ENCODE data around the gene SELENOW.
"Not testable (repeated sequence)": the region's sequence is repeated elsewhere in the genome, so short reads cannot be mapped to it uniquely, and the experiment has no call there.

The SELENOW gene

DNA sequence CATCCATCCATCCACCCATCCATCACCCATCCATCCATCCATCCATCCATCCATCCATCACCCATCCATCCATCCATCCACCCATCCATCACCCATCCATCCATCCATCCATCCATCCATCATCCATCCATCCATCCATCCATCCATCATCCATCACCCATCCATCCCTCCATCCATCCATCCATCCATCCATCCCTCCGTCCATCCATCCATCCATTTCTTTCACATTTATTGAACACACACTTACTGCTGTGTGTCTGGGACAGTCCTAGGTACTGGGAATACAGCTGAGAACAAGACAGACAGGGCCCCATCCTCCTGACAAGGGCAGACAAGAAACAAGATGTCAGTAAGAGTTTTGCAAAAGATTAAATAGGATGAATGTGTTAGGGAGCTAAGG, 39.7 kb downstream of the SELENOW start:
- DNase-seq (ENCODE audit: extremely low read depth in 1 of 2, low read depth in 1 of 2), result not testable (repeated sequence)

- no peak for DNase-seq (ENCODE audit: extremely low read depth in 1 of 2, low read depth in 1 of 2)
These were observed 41.4 kb downstream of the SELENOW start for GRCh38 chr19:47819858-47820257.

DNA sequence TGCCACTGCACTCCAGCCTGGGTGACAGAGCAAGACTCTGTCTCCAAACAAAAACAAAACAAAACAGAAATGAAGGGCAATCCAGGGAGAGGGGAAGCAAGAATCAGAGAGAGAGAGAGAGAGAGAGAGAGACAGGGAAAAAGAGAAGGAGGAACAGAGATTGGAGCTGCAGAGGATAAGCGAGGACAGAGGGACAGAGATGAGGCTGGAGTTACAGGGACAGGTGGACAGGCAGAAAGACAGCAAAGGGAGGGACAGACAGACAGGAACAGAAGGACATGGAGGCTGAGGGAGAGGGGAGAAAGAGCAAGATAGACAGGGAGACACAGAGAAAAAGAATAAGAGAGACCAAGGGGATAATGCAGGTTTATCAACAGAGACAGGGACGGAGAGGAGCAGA, 41.9 kb downstream of the SELENOW start:
- DNase-seq (ENCODE audit: extremely low read depth in 1 of 2, low read depth in 1 of 2), result no peak

DNA sequence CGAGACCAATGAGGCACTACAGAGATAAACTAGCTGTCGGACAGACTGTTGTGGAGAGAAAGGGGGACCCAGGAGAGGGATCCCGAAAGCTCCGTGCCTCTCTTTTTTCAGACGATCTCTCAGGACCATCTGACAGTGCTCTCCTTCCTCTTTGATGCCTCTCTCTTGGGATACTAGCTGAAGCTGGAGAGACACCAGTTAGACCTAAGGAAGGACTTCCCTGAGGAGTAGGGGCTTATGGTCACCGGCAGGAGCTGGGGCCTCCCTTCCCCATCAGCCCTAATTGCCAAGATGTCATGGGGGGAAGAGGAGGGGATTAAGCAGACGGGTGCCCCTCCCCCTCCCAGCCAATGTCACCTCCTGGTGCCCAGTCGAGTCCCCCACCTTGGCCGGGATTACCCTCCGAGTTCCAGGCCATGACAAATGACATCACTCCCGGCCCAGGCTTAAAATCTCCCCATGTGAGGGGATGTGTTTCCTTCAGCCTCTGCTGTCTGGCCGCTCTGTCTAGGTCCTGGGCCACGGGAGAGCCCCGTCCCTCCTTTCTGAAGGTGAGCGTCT, 43.0 kb downstream of the SELENOW start, which contains the start of gene CRX:
CRX (plus strand) TSS at position 478 of the 561 bp plus-strand sequence. CDS start 12,507 bp downstream, outside the sequence.
- no peak for DNase-seq (ENCODE audit: extremely low read depth in 1 of 2, low read depth in 1 of 2)

DNA sequence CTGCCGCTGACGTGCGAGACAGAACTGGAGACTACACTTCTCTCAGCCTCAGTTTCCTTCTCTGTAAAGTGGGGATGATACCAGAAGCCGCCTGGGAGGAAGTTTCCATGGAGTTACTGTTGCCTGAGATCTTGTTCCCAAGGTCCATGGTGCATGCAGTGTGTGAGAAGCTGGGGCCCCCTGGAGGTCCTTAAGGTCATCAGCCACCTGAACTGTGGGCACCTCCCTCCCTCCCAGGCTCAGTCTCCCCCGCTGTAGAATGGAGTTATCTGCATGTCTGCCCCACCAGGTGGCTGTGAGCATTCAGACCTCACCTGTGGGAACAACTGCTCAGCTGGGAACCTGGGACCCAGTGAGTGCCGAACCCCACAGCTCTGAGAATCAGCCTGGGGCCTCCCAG, 45.9 kb downstream of the SELENOW start:
- no peak for DNase-seq (ENCODE audit: extremely low read depth in 1 of 2, low read depth in 1 of 2)

- no peak for DNase-seq (ENCODE audit: extremely low read depth in 1 of 2, low read depth in 1 of 2)
These were observed 48.3 kb downstream of the SELENOW start for GRCh38 chr19:47826800-47827199.

DNA sequence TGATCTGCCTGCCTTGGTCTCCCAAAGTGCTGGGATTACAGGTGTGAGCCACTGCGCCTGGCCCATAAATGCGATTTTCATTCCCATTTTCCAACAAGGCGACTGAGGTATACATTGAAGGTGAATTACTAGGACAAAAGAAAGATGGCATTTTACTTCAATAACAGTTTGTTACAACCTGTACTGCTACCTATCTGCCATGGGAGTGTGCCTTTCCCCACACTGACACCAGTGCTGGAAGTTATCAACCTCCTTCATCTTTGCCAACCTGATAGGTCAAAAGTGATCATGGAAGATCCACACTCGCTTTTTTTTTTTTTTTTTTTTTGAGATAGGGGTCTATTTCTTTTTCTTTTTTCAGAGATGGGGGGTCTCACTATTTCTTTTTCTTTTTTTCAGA, 54.2 kb downstream of the SELENOW start:
- no peak for DNase-seq (ENCODE audit: extremely low read depth in 1 of 2, low read depth in 1 of 2)

Measured in stimulated activated CD8-positive, alpha-beta memory T cell treated with anti-CD3 and anti-CD28 coated beads, Interleukin-7, amount 100 ng/mL, for 48 hours (primary cell).